ENCODE data around the gene WDR91. TPM values are rescaled to one million over a fixed set of nuclear protein-coding genes. Genes with fewer than 3 reads are reported as not detected.
A peak's percentile ranks its signal among the peaks of the same experiment; 100 is the strongest.

WDR91 gene
- total RNA-seq, 1 donor from 2014 or later = 28.8 TPM

DNA sequence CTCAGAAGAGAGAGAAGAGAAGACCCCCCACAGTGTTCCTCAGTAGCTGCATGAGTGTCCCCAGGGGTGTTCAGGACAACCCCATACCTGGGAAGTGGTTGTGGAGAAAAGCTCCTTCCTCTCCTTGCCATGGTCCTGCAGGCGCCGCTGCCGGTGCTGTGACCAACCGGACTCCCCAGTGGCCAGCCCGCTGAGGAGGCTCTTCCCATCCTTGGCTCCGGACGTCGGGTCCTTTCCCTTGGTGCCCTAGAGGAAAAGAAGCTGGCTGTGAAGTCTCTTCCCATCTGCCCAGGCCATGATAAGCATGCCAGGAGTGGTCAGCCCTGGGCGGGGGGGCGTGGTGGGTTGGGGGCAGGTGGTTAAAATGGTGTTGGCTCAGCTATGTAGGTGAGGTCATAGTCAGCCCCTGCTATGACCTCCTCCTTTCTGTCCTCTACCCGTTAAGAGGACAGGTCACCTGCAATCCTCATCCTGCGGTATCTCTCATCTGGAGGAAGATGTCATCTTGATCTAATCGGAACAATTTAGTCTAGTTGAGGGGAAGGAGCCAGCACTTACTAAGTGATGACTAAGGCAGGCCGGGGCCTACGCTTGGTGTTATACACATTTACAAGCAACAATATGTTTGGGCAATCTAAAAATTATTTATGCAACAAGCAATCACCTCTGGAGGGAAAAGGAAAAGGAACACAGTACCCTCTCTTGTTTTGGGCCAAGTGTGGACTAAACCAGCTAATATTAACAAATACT lies 13.2 kb downstream of the WDR91 start:
- no peak for ATAC-seq

DNA sequence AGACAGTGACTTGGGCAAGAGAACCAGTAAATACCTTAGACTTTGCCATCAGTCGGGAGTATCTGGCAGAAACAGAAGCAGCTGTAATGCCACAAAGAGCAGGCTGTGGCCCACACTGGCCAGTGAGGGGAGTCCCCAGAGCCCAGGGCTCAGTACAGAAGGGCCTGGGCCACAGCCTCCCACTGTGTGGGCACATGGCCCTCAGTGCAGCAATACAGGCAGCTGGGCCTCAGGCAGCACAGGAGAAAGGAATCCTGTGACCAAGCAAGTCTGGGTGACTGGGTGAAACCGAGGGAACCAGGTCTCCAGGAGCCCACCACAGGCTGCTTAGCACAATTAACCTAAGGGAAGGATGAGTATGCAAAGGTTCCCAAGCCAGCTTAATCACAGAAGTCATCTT lies 14.0 kb downstream of the WDR91 start:
- no peak for ATAC-seq

DNA sequence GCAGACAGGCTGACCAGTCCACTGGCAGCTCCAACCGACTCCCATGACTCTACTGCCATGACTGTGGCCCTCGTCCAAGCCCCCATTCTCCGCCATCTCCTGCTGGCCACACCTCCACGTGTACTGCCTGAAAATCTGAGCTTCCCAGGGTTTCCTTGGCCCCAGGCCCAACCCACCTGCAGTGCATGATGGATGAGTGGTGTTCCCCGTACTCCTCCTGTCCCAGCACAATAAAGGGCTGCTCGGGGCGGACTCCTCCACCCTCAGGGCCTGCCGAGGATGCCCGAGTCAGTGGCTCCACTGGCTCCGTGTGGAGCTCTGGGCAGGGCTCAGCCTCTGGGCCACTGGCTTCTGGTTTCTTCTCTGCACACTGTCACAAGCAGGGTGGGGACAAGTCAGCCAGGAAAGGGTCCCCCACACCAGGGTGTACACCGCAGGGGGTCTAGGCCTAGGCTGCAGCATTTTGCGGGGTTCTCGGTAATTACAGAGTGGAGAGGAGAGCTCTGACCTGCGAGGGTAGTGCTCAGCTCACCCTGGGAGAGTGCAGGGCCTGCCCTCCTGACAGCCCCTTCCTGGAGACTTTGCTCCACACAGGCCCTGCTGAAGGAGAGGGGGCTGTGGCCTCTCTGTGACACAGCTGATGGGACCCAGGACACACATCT lies 15.2 kb downstream of the WDR91 start:
- peak; percentile 24 for ATAC-seq

DNA sequence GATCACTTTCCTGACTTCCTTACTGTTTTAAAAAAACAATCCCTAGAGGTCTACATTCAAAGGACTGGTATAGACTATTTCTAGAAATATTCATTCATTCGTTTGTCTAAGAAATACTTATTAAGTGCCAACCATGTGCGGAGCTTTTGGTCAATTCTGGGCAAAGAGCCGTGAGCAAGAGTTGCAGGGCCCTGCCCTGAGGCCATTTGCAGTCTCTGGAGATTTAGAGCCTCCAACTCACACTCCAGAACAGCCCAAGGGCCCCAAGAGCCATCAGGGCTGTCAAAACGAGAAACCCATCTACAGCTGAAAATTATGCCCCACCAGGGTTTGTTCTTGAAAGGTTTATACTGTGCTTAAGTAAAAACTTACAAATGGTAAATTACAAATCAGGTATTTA lies 16.2 kb downstream of the WDR91 start:
- ATAC-seq = no peak

DNA sequence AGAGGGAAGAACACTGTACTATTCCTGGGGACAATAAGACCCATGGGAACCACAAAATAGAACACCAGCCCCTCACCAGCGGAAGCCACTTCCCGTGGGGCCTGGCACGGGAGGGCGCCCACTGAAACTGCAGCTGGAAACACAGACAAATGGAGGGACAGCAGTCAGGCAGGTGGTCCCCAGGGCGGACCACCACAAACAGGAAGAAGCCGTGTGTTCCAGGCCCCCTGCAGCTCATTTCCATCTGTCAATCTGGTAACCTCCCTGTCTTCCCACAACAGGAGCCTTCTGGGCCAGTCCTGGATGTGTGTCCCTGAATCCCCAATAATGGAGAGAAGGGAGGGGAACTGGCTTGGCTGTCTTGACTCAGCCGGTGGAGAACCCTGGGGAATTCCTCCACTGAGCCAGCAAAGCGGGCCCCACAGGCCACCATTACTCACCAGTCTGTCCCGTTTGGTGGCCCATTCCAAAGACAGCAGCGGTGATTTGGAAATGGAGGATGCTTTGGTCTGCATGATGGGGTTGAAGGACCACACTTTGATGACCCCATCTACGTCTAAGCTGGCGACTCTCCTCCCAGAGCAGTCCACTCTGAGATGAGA lies 16.7 kb downstream of the WDR91 start:
- ATAC-seq = peak; percentile 45

DNA sequence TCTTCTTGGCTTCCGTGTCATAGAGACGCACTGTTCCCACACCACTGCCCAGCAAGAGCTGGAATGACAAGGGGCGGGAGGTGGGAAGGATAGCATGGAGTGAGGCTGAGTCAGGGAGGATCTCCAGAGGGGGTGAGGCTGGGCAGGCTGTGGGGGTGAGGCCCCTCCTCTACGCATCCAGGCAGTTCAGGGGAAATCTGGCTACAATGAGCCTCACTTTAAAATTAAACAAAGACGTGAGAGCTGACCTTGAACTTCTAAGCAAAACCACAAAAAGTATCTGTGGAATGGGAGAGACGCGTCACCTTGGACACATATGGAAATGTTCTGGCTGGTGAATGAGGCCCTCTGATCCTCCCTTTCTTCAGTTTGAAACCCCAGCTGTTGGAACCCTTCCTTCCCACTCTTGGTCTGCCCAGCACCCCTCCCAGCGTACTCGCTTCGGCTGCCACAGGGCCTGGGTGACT lies 17.7 kb downstream of the WDR91 start:
- ATAC-seq = no peak

DNA sequence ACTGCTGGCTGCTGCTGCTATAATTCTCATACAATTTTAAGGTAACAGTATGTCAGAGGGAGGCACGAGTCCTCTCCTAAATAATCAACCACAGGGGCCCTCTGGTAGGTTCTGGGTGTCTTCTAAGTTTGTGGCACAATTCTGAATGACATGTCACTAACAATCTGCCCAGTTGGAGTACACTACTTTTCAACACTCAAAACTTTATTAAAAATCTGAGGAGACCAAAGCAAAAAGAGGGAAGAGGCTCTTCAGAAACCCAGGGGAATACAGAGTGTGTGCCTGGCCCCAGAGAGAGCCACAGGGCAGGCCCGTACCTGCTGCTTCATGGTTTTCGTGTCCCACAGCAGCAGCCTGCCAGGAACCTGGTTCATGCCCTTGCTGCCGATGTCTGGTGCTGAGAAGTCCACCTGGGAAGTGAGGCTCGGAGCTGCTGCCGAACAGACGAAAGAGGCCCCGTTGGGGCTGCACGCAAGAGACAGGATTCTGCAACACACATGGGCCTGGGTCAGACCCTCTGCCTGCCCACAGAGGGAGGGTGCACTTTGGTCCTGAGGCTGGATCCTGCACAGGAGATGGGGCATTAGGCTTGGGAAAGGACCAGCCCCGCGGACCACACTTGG lies 18.3 kb downstream of the WDR91 start:
- ATAC-seq = peak; percentile 69

- ATAC-seq = peak; percentile 3
Observed at GRCh38 chr7:135190703-135191102, 20.6 kb downstream of the WDR91 start.

DNA sequence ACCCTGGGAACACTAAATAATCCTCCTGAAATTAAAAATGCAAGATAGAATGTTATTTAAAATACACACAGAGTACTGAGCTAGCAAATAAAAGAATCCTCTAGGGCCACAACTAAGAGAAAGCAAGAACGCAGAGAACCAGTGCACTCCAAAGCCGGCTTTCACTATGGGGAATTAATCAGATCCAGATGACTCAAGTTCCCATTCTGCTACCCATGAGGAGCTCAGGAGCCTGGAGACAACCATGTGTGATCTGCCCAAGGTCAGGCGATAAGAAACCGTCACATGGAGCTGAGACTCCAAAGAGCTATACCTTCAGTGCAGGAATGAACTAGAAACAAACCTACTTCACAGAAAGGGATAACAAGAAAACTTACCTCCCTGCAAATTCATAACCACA lies 21.4 kb downstream of the WDR91 start:
- ATAC-seq = peak; percentile 30

DNA sequence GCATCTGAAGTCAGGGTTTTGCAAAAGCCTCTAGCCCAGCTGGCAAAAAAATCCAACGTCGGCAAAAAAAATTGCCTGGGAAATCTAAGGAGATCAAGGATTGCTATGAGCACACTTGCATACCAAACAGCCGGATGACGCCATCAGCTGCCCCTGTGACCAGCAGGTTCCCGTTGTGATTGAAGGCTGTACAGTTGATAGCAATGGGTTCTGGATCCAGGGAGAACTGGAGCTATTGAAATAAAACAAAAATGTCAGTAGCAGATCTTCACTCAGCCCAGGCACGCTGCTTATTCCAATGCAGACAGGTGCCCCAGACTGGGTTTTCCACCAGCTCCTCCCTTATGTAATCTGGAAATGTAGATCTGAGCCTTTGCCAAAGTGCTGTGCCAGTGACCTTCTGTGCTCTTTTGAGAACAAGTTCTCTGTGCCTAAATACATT lies 22.1 kb downstream of the WDR91 start:
- ATAC-seq = no peak

DNA sequence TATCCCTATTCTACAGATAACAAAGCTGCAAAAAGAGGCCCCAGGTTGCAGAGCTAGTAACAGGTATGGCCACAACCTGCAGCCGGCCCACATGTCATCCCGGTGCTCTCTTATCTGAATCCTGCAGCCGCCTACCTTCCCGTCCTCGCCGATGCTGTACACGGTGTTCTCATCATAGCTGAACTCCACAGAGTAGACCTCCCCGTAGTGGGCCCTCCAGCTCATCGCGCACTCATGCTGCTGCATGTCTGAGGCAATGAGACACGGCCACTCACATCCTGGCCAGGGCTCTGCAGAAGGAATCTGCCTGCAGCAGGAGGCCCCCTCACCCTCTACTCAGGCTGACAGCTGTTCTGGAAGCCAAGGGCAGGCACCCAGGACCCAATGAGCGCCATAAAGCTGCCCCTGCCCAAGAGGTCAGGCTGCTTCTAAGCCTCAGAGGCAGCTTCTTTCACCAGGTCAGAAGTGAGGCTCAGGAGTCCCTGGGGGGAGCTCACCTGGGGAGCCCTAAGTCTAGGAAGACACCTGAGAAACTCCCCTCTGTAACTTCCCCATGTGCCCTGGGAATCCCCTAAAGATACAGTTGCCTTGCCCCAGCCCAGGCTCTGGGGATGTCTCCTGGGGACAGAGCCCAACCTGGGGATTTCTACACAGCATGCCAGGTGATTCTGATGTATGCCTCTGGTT lies 22.9 kb downstream of the WDR91 start:
- no peak for ATAC-seq

GRCh38 chr7:135186841-135187253 lies 24.5 kb downstream of the WDR91 start:
- ATAC-seq = no peak

DNA sequence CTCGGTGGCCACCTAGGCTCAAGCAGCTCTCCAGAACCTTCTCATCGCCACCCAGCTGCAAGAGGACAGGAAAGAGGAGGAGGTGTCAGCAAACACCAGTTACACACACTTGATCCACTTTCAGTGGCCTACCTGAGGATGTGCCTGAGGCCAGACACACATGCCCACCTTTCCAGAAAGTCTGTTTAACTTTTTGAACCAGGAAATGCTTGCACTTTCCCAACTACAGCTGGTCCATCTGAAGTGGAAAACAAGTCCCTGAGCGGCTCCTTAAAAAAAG lies 25.1 kb downstream of the WDR91 start:
- ATAC-seq = no peak

GRCh38 chr7:135185471-135186260 lies 25.7 kb downstream of the WDR91 start:
- no peak for ATAC-seq

DNA sequence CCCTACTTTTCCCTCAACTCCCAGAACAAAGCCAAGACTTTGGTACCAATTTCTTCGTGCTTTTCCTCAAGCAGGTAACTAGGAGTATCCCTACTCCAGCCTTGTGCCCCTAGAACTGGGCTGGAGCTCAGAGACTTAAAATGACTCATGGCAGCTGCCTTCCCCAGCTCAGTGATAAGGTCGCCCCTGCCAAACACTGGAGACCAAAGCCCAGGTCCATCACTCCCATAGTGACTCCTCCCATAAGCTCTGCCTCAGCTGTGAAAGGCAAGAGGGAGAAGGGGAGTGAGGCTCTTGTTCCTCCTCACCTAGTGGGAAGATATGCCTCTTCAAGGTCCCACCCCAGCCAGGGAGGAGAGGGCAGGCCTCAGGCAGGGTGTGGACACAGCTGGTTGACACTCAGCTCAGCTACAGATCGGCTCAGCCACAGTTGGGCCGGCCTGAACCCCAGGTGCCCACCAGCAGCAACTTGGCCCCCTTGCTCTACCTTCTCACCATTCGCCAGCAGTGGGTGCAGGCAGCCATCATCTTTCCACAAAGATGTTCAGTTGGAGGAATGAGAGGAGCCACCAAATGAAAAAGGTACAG lies 27.0 kb downstream of the WDR91 start:
- no peak for ATAC-seq

DNA sequence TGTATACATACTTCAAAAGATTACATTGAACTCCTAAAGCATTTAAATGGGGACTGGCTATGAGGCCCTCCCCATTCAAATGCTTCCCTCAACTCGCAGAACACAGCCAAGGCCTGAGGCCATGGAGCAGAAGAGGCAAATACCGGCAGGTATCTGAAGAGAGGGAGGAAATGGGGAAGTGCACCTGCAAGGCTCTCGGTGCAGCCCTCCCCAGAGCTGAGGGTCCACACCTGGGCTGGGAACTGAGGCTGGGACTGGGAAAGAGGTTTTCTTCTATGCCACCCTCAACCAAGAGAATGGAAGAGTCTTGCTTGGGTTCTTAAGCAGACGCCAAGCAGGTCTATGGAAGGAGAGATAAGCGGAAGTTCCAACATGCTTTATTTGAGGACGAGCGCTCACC lies 27.8 kb downstream of the WDR91 start:
- ATAC-seq = no peak

DNA sequence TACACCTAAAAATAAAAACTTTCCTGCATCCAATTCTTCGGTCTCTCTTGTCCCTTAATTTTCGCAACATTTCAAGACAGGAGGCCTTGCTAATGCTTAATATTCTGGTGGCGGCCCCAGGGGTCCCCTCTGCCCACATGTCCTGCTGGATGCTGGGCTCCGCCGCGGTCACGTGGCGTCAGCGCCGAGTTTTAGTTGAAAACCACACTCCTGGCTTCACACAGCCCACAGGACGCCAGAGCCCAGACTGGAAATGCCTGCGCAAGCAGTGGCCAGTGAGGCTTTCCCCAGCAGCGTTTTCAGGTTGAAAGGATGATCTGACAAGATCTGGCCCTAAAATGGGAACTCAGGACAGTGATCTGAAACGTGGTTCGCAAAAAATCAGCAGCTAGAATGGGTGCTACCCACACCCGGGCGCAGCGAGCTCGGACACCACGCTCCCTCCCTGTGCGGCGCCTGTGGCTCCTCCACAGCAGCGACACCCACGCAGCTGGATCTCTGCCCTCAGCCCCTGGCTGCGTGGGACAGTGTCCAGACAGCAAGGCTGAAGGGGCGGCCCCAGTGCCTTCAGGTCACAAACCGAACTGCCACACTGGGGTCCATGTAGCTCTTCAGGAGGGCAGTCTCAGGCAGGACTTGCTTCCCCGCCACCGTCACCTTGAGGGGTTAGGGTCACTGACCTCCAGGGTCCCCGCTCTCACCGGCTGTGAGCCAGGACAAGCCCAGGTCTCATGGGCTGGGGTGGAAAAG lies 29.2 kb downstream of the WDR91 start:
- no peak for ATAC-seq

DNA sequence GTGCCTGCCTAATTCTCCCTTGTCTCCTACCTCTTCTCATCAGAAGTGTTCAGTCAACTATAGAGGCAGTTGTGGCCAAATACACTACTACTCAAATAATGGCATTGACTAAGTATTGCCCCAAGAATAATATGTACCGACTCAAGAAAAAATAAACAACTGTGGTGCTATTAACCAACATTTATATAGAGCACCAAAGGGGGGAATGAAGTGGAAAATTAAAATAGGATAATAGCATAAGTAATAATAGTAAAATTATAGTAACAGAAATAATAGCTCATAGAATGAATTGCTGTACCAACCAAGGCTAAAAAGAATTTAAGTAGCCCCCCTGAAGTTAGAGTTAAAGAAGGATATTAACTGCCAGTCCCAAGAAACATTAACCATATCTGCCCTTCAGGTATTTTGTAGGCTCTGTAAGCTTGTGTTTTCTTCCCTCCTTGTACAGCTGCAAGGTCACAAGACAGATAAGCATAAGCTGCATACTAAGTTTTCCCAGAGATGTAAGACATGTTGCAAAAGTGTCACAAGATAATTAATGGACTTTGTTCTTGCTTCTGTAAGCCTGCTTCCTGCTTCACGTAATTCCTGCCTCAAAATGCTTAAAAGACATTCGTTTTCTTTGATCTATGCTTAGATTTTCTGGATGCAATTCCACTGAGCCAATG lies 29.9 kb downstream of the WDR91 start:
- no peak for ATAC-seq

GRCh38 chr7:135180122-135180521 lies 31.2 kb downstream of the WDR91 start:
- ATAC-seq = peak; percentile 6

DNA sequence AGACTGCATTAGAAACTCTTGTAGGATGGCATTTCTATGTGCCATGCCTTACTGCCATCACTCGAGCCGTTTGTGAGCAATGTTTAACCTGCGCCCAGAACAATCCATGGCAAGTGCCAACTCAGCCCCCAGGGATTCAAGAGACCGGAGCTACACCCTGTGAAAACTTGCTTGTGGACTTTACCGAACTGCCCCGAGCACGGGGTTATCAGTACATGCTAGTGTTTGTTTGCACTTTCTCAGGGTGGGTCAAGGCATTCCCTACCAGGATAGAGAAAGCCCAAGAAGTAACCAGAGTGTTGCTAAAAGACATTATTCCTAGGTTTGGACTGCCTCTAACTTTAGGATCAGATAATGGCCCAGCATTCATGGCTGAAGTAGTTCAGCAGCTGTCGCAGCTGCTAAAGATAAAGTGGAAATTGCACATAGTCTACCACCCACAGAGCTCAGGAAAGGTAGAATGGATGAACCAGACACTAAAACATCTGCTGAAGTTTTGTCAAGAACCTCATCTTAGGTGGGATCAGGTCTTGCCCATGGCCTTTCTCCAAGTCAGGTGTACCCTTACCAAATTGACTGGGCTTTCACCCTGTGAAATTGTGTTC lies 31.9 kb downstream of the WDR91 start:
- peak; percentile 52 for ATAC-seq

All from esophagus mucosa (tissue), 1 donor.